Measurements from ENCODE around the gene ARAP2.
A peak's percentile ranks its signal among the peaks of the same experiment; 100 is the strongest.
"Not testable (repeated sequence)": the region's sequence is repeated elsewhere in the genome, so short reads cannot be mapped to it uniquely, and the experiment has no call there.

The ARAP2 gene

DNA sequence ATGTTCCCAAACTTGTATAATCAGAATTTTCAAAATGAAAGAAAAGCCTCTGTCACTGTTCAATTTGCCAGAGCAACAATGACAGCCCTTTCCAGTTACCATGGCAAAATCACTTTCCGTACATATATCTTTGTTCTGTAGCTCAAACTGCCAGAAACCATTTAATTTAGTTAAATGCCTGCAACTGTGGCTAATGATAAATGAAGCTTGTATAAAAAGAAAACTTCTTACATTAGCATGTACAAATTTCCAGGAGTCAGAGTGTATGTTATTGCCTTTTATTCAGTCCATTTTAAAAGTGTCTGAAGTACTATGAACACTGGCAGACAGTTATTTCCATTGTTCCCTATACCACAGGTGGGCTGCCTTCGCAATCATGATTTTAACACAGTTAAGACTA lies 30.3 kb downstream of the ARAP2 start:
- DNase-seq: peak; percentile 78

DNA sequence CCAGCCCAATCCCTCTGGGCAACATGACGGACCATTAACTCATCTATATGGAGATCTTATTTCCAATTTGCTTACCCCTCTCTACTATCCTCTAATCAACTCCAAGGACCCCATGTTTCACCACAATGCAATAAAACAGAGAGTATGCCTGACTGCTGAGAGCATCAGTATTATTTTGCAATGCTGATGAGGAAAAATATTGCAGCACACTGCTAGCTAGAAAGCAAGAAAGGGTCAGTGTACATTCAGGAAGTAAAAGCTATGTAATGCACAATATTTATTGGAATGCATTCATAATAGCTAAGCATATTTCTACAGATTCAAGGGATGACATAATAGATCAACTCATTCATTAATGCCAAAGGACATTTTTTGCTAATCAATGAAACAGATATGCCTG lies 33.2 kb downstream of the ARAP2 start:
- DNase-seq: no peak

DNA sequence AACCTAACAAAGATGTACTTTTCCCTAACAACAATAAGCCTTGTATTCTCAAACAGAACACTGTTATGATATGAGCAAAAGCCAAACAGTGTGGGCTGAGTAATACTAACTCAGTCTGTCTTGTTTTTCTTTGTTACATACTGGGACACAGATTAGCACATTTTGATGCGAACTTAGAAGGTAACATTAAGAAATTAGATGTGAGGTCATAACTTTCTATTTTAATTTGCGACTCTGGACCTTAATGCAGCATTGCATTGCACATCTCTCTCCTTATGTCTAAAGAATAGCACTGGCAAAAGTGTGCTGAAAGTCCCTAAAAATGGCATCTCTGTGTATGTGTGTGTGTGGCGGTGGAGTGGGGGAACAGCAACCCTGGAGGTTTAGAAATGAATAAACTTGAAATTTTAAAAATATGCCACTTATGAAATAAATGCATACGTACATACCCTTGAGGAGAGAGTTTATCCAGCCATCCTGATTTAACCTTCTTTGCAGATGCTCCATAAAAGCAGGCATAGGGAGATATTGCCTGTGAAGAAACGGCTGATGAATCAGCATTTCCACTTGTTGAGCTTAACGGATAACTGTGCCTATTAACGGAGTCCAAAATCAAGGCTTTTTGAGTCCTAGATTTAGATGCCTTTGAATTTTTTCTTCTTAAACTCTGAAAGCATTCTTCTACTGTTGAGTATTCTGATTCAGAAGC lies 34.2 kb downstream of the ARAP2 start:
- DNase-seq: no peak

DNA sequence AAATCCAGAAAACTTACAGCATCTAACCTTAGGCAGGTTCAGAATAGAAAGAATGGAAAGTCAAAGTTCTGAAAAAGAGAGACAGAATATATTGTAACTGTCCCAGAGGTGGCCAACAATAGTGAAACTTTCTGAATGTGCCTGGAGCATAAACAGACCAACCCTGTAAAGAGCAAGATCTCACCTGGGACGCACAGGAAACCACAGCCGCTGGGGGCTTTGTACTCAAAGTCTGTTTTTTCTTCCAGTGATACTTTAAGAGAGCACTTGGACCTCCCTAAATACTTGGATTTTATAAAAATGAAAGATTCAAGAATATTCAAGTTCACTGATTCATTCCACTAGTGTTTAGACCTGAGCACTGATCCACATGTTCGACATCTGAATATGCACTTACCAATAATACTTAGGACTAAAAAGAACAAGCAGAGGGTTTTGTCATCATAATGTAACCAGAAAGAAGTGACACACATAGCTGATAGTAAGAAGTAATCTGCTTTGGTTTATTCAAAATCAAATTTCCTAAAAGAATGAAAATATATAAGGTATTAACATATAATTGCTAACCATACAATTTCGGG lies 35.3 kb downstream of the ARAP2 start:
- DNase-seq: no peak

DNA sequence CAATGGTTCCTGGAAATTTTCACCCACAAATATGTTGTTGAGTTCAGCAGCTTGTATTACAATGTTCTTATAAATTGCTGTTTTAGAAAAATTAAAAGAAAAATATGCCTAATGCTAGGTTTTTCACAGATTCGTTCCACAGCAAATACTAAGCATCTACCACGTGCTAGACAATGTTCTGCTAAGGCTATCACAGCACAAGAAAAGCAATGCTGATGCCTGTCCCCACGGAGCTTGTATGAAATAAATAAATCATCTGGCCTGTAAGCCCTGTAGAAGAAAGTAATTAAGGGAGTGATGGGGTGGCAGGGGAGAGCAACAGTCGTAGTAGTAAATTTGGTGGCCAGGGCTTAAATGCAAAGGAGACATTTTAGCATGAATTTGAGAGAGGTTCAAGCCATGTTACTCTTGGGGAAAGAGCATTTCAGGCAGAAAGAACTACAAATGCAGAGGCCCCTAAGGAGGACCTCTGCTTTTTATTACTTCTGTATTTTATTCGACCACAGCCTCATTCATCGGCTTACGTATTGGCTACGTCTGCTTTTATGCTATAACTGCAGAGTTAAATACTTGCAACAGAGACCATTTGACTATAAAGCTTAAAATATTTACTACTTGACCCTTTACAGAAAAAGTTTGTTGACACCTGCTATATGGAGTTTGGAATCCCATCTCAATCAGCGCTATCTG lies 36.3 kb downstream of the ARAP2 start:
- no peak for DNase-seq

DNA sequence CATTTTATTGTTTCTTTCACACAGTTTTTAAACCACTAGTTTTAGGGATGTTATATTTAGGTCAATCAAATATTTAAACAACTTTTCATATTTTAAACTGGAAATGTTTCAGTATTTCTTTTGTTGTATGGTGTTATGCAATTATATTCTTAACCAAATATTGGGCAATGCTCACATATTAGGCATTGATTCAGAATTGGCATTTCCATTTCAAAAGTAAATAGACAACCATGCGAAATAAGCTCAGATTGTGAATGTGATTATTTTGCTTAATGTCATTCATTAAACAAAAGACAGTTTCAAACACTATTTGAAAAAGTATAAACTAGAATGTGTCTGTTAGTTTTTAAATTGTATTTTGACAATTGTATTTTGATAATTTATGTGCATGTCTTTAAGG lies 36.9 kb downstream of the ARAP2 start:
- no peak for DNase-seq

DNA sequence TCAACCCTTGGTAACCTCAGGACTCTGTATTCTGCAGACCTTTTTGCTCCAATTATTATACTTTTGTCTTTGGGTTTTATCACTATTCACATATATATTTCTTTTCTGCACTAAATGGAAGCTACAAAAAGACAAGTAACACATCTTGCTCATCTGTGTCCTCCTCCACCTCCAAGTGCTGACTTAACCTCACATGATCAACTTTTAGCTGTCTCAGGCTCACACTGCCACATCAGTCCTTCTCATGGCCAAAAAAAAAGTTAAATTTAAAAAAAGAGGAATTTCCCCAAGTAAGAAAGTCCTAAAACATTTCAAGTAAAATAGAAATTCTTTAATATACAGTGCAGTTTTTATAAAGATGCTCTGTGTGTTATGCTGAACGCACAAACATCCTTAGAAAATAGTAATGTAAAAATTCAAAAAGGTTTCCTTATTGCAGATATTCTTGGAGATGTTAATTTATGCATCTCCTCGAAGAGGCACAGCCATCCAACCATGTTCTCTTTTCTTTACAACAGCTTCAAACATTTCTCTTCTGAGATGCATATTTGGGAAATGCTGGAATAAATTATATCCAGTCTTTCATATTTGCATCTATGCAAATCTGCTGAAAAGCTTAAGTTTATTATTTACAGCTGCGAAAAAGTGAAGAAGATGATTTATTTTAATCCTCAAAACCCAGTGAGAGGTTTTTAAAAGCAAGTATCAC lies 37.6 kb downstream of the ARAP2 start:
- no peak for DNase-seq

DNA sequence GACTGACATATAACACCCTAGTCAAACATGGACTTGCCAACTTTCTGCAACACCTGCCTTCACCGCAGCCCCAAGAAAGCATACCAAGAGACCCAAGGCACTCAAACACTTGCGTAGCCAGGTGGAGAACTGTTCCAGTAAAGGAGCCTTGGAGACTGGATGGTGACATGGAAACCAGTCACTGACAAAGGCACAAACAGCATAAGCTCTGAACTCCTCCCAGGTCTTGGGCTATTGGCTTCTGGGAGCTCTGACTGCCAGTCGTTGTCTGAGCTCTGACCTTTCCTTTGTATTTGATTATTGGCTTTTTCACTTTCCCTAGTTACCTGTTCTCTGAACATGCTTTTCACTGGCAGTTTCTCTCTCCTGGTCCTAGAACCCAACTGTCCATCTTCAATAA lies 38.3 kb downstream of the ARAP2 start:
- no peak for DNase-seq

DNA sequence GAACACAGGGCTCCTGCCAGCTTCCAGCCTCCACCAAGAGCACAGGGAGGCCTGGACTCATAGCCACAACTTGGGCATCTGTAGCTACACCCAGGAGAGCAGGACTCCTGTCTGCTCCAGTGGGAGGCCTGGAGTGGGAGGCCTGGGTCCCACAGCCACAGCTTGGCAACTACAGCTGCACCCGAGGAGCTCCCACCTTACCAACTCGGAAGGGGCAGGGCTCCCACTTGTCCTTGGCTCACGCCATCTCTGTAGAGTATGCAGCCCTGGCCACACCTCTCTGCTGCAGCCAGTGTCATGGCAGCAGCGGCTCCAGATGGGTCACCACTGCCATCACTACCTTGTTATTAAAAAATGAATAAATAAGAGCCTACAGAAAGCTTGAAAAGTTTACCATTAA lies 45.5 kb downstream of the ARAP2 start:
- DNase-seq: no peak

DNA sequence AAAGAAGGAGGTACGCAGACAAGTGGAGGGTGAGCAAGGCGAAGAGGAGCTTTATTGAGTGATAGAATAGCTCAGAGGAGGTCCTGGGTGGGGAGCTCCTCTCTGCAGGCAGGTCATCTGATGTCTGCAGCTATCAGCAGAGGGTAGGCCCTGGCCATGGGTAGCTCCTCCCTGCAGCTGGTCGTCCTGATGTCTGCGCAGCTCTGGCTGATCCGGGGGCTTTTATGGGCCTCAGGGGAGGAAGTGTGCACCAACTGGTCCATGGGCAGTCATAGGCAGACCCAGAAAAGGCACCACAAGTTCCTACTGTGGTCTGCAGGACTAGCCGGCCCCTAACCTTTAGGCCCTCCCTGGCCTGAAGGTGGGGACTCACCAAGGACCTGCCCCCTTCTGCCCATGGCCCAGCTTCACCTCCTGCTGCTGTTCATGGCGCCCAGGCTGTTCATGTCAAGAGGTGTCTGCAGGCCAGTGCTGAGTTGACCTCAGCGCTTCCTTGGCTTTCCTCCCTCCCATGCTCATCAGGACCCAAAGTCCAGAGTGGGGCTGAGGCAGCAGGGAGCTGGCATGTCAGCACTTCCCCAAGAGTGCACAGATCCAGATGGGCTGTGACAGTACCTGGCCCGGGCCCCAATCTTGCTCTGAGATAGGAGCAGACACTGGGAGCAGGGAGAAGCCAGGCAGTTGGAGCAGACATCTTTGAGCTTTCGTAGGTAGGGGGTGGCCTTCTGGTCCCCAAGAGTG lies 46.1 kb downstream of the ARAP2 start:
- DNase-seq: no peak

DNA sequence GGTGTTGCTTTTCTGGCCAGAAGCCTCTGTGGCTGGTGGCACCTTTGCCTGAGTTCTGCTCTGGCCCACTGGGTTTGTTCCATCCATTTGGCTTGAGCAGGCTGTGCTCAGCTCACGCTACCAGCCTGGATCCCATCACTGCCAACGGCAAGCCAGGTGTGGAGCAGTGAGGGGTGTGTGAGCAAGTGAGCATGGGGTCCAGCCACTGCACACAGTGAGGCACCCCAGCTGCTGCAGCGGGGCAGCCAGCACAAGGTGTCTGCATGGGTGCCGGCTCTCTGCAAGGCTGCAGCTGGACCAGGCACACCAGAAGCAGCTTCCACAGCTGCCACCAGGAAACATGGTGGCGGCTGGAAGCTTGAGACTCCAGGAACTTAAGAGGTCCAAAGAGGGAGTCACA lies 46.8 kb downstream of the ARAP2 start:
- DNase-seq: no peak

DNA sequence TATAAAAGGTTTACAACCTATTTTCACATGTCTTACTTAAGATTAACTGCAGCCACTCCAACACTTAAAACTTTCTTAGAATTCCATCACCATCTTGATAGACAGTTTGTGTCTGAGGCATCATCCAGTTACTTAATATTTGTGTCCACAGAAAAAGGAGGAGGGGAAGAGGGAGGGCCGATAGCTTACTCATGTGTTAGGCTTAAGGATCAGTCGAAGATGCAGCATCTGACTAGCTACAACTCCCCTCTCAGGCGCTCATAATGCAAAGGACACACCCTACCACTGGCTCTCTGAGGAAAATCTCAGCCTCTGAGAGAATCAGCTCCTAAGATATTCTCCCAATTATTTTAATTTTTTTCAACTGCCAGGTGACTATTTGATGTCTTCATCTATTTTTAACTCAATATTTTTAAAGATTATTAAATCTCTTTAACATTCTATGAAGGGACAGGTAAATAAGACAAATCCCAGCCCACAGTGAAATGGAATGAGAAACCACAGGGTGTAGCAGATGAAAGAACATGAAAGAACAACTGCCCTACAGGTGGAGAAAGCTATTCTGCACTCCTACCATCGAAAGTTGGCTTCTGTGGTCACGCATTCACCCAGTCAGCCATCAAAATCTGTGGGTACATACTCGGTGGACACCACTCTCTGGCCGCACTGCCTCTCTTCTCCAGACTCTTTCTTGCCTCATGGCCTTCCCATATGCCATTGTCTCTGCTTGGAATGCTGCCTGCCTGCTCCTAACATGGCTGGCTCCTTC lies 48.0 kb downstream of the ARAP2 start:
- DNase-seq: no peak

DNA sequence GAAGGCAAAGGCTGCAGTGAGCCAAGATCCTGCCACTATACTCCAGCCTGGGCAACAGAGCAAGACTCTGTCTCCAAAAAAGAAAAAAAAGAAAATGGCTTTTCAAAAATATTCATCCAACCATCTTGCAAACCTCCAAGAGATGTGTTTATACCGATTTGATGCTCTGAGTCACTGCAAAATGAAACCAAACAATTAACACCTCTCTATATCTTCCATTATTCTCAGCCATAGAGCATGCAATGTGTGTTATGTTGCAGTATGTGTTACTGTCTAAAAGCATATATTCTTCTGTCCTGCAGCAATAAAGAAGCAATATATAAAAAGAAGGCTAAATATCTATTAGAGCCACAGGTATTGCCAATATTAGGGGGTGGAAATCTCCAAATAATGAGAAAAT lies 51.4 kb downstream of the ARAP2 start:
- no peak for DNase-seq

DNA sequence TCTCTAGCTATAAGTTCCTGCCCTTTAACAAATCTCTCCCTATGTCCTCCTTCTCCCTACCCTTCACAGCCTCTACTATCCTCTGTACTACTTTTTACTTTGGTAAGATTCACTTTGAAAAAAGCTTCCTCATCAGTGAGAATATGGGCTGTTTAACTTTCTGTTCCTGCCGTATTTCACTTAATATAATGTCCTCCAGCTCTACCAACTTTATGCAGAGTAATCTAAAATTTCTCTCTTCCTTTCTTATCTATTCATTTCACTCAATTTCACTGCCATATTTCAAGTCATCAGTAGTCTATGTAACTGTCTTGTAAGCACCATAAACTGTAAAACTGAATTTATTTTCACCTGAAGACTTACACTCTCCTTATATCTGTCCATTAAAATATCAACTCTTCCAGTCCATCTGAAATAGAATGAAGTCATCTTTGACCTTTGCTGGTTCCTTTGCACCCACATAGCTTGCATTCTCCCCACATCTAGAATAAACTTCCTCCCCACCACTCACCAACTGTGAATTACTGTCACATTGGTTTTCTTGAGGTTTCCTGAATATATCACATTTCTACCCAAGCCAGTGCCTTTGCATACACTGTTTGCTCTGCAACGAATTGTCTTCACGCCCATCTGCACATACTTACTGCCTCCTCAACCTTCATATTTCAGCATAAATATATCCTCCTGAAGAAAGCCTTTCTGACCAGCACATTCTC lies 54.6 kb downstream of the ARAP2 start:
- no peak for DNase-seq

DNA sequence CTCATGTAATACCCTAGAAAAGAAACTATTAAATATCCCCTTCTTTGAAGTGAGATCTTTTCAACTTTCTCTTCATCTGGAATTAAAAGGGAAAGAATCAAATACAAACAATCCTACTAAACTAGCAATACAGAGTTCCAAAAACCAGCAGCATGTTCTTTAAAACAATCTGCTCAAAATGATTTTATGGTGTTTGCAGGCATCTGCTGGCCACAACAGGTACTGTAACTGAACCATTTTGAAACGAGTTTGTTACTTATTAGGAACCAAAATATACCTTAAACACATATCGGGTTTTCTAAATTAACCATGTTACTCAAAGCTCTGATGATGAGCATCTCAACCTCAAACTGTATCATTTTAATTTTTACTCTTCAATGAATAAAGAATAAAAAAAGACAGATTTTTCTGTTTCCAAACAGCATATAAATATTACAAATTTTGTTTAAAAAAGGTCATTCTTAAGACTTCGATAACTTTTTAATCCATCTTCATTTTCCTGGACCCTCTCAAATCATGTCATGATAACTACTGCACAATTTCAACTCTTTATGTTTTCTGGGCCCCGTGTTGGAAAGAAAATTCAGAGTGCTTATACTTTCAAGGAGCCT lies 56.5 kb downstream of the ARAP2 start:
- no peak for DNase-seq

DNA sequence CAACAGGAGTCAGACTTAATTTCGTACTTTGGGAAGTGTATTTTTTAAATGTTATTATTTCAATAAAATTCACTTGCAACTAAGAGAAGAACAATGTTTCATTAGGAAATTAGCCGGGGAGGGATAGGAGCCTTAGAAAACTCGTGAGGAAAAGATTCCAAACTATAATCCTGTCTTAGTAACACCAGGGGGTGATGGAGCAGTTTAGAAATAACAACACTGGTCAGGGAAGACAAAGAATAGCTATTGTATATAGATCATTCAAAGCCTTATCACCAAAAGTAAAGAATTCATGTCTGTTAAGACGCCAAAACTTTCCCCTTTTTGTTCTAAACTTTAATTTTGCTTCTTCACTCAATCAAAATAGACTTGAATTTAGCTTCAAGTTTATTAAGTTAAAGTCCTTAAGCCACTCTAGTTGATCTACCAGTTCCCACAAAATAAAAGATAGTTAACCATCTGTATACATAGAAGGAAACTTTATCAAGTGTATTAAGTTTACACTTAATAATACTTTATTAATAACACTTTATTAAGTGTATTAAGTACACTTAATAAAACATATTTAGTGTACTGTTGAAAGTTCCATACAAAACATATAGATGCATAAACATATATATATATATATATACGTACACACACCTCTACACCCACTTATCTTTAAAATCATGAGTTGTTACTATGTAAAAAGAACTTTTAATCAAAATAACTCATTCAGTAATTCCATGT lies 60.5 kb downstream of the ARAP2 start:
- DNase-seq: no peak

DNA sequence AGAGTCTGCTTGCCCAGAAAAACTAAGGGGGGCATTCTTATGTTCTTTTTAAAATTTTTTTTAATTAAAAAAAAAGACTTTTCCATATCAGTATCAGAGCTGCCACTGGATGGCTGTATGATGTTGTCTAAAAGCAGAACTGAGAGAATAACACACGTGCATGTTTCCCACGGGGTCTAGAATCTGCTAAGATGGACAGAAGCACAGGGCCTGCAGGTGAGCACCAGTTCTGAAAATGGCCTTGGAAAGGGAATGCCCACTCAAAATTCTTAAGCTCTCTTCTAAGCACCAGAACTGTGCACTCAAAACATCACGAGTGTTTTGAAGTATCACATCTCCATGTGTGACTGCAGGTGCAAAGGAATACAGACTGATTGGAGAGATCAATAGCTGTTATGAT lies 61.1 kb downstream of the ARAP2 start:
- DNase-seq: no peak

DNA sequence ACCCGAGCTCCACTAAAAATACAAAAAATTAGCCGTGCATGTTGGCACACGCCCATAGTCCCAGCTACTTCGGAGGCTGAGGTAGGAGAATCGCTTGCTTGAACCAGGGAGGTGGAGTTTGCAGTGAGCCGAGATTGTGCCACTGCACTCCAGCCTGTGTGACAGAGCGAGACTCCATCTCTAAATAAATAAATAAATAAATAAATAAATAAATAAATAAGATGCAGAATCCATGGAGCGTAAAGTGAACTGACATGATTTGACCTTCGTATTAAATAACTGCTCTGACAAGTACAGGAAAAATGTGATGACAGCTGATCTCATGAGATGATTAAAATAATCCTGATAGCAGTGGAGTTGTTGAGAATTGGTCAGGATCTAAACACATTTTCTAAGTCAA lies 62.0 kb downstream of the ARAP2 start:
- not testable (repeated sequence) for DNase-seq

DNA sequence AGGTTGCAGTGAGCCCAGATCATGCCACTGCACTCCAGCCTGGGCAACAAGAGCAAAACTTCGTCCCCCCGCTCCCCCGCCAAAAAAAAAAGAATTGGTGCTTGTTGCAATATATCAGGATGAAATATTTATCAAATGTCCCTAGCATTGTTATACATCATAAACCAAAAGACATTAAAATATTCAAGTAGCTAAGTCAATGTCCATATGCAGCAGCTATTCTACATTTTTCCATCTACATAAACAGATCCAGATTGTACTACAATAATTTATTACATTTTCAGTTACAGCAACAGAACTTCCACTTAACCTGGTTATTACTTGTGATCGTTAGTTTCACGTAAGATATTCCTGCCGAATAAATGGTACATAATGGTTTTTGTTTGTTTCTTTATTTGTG lies 64.1 kb downstream of the ARAP2 start:
- DNase-seq: no peak

DNA sequence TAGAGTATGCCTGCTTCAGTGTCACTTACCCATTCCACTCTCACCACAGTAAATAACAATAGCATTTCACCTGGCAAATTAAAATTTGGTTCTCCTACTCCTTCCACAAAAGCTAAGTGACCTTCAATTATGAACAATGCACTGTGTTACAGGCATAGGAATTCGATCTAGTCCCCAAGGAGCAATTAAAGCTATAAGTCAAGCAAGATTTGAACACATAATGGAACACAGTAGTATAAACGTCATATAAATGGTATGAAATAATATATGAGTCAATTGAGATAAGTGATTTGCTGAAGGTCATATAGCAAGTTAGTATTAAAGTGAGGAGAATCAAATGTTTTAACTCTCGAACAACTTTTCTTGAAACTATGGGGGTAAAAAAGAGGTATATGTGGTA lies 65.8 kb downstream of the ARAP2 start:
- no peak for DNase-seq

DNA sequence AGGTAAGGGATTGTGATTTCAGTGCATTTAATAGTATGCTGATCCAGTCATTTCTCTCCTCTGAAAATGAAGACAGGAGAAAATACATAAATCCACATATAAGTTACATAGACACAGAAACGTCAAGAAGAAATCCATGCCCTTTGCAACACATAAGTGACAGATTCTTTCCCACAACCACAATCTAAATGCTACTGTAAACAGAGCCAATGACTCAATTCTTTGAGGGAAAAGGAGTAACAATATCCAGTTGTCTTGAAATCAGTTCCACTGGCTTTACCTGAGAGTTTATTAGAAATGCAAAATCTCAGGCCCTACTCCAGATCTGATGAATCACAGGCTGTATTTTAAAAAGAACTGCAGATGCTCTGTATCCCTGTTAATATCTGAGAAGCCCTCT lies 66.4 kb downstream of the ARAP2 start:
- no peak for DNase-seq
